Epithelial cell of alveolus of lung (primary cell): ENCODE measurements around the gene SGCA. TPM values are rescaled to one million over a fixed set of nuclear protein-coding genes. Genes with fewer than 3 reads are reported as not detected.

ENCODE experiments used
- total RNA-seq: library from RNA; depleted of rRNA; stranded (reverse); fragments of >200 nt; gene quantifications from 2 replicates; pipeline ENCODE4 v1.2.1, GENCODE V29; 2015

Gene SGCA
- total RNA-seq, result 0.32 TPM in 1 of 2 replicates, not detected in the other

DNA sequence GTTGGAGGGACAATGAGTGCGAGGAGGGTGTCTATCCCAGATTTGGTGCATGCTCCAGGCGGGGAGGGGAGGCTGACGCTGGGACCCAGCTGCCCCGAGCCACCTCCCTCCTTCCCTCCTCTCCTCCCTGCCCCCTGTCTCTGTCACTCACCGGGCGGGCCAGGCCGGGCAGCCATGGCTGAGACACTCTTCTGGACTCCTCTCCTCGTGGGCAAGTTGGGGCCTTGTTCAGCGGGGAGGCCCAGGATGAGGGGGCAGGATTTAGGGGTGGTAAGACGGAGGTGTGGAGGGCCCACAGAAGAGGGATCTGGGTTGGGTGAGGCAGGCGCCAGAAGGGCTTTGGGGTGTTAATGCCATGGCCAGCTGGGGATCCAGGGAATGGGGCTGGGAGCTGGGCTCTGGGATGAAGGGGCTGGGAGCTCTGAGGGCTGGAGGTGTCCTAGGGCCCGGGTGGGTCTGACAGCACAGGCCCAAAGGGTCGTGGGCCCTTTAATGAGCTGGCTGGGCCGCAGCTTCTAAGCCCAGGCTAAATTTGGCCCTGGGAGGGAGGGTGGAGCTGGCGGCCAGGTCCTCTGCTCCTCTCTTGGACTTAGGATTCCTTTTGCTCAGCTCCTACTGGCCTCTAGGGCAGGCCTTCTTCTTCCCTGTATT lies at the start of gene SGCA:
SGCA (plus strand) TSS at position 139 of the 651 bp plus-strand sequence; CDS start at position 175, 36 bp downstream.

DNA sequence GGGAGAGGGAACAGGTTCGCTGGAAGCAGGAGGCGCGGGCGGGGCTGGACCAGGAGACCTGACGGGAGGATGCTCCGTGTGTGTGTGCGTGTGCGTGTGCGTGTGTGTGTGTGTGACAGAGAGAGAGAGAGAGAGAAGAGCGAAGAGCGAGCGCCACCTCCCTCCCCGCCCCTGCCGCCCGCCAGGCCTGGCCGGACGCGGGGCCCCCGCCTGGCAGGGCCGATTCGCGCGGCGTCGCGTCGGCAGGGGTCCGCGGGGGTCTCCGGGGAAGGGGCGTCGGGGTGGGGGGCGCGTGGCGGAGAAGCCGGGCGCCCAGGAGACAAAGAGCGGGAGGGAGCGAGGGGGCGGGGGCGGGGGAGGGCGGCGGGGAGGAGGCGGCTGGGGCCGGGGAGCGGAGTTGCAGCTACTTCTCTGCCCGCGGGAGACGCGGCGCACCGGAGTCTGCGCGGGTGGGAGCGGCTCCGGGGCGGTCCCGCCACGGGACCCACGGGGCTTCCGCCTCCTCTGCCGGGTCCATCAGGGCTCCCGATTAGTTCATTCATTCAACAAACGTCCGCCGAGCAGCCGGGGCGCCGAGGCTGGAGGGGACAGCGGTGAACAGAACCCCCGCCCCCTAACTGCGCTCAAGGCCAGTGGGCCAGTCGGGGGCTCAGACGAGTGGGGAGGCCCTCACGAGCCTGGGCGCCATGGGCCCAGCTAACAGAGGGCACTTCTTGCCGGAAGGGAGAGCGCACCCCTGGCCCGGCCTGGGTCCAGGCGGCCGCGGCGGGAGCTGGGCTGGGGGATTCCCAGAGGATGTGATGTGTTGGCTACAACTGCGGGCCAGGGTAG lies 35.9 kb upstream of the SGCA start, which contains the start of gene SAMD14:
SAMD14 (minus strand) TSS at position 433 of the 831 bp plus-strand sequence. CDS start 5,201 bp downstream, outside the sequence.

DNA sequence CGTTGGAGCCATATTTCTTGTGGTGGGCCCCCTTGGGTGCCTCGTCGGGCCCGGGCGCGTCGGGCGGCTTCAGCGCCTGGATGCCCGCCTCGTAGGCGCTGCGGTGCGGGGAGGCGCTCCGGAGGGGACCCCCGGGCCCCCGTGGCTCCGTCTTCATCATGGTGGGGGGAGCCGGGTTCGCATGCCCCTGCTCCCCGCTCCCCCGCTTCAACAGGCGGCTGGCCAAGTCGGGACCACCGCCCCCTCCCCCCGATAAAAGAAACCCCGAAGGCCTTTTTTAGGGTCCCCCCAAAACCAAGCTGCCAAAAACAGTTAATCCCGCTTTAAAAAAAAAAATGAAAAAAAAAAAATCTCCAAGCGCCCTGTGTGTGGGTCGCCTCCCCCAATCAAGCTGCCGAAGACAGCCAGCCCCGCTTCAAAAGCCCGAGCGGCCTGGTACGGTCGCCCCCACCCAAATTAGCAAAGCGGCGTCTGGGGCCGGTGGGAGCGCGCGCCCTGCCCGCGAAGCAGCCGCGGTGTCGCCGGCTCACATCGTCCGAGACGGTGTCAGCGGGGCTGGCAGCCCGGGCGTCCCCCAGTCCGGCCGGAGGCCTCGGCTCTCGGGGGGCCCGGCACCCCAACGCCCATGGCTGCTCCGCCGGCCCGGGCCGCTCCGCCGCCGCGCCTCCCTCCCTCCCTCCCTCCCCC lies 15.3 kb upstream of the SGCA start, which contains the start of gene PPP1R9B:
PPP1R9B (minus strand) TSS at position 324 of the 687 bp plus-strand sequence; CDS start at position 160, 164 bp downstream.

DNA sequence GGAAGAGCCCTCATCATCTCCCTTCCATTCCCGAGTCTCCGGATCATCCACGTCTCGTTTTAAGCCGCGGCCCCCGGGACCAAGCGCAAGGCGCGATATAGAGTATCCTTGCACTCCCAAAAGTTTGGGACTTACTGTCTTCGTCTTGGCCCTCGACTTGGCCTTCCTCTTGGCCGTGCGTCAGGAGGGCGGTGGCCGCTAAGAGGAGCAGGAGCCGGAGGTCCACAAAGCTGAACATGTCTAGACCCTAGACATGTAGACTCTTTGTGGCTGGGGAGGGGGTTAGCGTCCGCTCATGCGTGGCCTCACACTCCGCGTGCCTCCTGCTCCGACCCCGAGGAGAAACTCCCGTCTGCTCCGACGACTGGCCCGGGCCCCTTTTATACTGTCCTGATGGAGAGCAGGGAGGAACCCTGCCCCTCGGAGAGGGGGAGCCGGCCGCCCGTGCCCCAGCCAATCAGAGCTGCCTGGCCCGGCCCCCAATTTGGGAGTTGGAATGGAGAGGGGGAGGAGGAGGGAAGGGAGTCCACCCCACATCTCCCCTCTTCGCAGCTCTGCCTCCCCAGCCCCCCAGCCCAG lies 35.6 kb downstream of the SGCA start, which contains the start of gene COL1A1:
COL1A1 (minus strand) TSS at position 356 of the 579 bp plus-strand sequence; CDS start at position 238, 118 bp downstream.

Other genes with a start within 250 kb of the SGCA start
- gene DLX4, start 196.8 kb upstream of the SGCA start, total RNA-seq, result not detected in 2 replicates
- not detected in 2 replicates for gene DLX3, start 170.8 kb upstream of the SGCA start, total RNA-seq
- gene ITGA3, start 109.9 kb upstream of the SGCA start, total RNA-seq, result 21.9 and 163 TPM in 2 replicates
- 19.8 and 28.4 TPM in 2 replicates for gene PDK2, start 70.7 kb upstream of the SGCA start, total RNA-seq
- gene SAMD14, start 35.8 kb upstream of the SGCA start, total RNA-seq, result 7.4 and 10.7 TPM in 2 replicates
- 31.7 and 41.8 TPM in 2 replicates for gene PPP1R9B, start 15.3 kb upstream of the SGCA start, total RNA-seq
- 2,527 and 2,573 TPM in 2 replicates for gene COL1A1, start 35.6 kb downstream of the SGCA start, total RNA-seq
- gene TMEM92, start 108.5 kb downstream of the SGCA start, total RNA-seq, result 0.16 and 1.4 TPM in 2 replicates
- 27.0 and 54.8 TPM in 2 replicates for gene XYLT2, start 180.1 kb downstream of the SGCA start, total RNA-seq
- 63.2 and 76.4 TPM in 2 replicates for gene MRPL27, start 207.2 kb downstream of the SGCA start, total RNA-seq
- 1.7 and 4.5 TPM in 2 replicates for gene EME1, start 207.2 kb downstream of the SGCA start, total RNA-seq
- gene LRRC59, start 231.5 kb downstream of the SGCA start, total RNA-seq, result 92.0 and 210 TPM in 2 replicates